ENCODE measurements around the gene KIF13A.
"Not testable (repeated sequence)": the region's sequence is repeated elsewhere in the genome, so short reads cannot be mapped to it uniquely, and the experiment has no call there.

KIF13A gene

DNA sequence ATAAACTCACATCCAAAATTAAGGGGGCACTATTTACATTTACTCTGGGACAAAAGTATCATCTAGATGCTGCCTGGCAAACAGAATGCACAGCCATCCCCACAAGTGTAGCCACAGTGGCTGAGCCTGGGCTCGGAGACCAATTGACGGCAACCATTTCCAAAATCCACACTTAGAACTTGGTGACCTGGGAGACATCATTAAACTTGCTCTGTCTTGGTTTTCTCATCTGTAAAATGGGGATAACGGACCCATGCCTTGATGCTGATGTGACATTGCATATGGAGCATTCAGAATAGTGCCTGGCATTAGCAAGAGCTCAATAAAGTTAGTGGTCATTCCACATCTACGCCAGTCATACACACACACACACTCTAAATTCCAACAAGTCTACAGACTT, 140.7 kb downstream of the KIF13A start:
- DNase-seq (ENCODE audit: low read depth) = no peak

DNA sequence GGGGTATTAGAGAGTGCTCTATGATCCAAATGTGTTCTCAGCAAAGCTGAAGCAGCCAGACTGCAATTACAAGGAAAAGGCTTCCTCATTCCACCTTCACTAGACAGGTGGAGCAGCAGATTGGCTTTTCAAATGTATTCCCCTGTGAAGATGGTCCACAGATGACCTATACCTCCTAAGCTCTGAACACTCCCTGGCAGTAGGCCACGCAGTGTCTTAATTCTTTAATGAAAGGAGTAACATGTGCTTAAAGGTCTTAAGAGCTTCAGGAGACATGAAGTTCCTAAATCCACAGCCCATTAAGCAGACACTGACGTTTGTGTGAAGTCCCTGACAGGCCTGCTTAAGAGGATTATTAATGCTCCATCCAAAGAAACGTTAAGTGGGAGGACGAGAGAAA, 141.8 kb downstream of the KIF13A start:
- DNase-seq (ENCODE audit: low read depth) = no peak

GRCh38 chr6:17844967-17845366, 142.5 kb downstream of the KIF13A start:
- not testable (repeated sequence) for DNase-seq (ENCODE audit: low read depth)

- no peak for DNase-seq (ENCODE audit: low read depth)
These were observed 144.3 kb downstream of the KIF13A start for GRCh38 chr6:17842934-17843821.

GRCh38 chr6:17842014-17842776, 145.2 kb downstream of the KIF13A start:
- DNase-seq (ENCODE audit: low read depth) = no peak

DNA sequence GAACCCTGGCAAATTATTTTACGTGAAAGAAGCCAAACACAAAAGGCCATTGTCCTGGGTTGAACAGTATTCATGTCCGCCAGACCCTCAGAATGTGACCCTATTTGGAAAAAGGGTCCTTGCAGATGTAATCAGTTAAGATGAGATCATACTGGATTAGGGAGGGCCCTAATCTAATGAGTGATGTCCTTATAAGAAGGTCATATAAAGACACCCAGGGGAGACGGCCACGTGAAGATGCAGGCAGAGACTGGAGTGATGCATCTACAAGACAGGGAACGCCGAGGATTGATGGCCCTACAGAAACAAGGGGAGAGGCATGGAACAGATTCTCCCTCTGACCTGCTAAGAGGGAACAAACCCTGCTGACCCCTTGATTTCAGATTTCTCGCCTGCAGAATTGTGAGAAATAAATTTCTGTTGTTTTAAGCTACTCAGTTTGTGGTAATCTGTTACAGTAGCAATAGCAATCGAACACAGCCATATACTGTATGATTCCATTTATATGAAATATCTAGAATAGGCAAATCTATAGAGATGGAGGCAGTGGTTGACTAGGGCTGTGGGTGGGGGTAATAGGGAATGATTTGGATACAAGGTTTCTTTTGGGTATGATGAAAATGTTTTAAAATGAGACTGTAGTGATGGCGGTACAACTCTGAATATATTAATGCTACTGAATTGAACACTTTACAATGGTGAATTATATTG, 147.8 kb downstream of the KIF13A start:
- no peak for DNase-seq (ENCODE audit: low read depth)

DNA sequence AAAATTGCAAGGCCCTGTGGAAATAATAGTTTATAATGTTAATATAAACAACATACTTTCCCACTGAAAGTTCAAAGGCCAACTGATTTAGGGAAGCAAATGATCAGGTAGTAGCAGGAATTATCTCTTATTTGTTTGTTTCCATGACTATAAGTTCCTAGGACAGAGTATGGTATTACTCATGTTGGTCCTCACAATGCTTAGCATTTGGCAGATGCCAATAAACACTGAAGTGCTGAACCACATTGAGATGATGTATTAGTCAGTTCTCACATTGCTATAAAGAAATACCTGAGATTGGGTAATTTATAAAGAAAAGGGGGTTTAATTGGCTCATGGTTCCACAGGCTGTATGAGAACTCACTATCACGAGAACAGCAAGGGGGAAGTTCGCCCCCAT, 151.1 kb downstream of the KIF13A start:
- DNase-seq (ENCODE audit: low read depth) = no peak

DNA sequence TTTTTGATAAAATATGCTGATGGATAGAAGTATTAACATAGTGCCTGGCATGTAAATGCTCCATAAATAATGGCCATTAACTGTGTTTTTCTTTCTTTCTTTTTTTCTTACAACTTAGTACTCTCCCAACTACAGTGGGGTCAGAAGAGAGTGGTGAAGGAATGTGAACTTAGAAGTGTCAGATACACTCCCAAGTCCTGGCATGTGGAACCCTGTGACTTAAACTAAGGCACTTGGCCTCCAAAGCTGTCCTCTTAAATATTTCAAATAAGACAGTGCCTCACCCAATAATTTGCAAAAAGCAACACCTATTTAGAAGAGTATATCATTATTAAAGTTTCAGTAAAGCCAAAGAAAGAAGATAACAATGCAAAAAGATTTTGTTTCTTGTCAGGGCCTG, 151.7 kb downstream of the KIF13A start:
- no peak for DNase-seq (ENCODE audit: low read depth)

DNA sequence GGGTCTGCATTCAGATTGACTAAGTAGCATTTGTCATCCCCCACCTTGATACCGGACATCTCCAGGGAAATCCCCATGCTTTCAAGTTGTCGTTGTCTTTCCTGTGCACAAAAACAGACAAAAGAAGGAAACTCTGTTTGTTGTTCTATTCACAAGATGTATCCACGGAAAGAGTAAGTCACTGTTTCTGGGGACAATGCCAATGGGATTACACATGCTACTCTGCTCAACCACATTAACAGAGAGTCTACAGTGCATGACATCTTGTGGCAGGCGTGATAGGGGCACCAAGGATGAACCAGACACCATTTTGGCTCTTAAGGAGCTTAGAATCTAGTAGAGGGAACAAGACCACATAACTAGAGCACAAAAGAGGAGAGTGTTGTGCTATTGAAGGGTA, 156.3 kb downstream of the KIF13A start:
- no peak for DNase-seq (ENCODE audit: low read depth)

- DNase-seq (ENCODE audit: low read depth) = no peak
These were observed 157.5 kb downstream of the KIF13A start for GRCh38 chr6:17829905-17830304.

DNA sequence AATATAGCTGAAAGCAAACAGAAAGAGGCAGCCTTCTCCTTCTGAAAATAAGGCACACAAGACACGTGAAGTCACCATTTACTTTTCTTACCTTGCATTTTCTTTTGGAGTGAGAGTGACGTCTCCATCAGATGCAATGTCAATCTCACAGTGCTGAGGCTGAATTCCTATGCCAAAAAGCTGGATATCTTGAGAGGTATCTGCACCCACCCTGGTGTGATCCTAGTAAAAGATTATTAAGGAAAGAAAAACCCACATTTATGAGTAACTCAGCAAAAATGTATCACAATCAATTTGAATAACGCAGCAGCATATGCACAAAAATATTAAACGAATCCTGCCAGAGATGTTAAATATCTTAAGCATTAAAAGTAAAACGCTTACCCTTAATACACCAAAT, 159.3 kb downstream of the KIF13A start:
- no peak for DNase-seq (ENCODE audit: low read depth)

GRCh38 chr6:17826301-17826700, 161.1 kb downstream of the KIF13A start:
- DNase-seq (ENCODE audit: low read depth) = no peak

GRCh38 chr6:17820055-17820454, 167.4 kb downstream of the KIF13A start:
- DNase-seq (ENCODE audit: low read depth) = no peak

DNA sequence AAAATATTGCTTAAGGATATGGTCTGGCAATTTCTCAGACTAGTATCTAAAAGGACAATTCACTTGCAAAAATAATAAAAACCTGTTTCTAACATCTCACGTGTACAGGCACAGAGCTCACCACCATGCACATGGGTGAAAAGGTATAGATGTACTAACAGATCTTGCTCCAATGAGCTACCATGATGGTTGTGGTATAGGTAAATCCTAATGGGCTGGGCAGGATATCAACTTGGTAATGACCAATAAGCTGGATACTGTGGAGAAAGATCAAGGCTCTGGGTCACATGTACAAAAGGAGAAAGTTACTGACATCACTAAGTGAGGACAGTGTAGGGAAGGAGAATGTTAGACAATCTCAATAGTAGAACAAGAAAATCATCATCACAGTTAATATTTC, 169.7 kb downstream of the KIF13A start:
- no peak for DNase-seq (ENCODE audit: low read depth)

DNA sequence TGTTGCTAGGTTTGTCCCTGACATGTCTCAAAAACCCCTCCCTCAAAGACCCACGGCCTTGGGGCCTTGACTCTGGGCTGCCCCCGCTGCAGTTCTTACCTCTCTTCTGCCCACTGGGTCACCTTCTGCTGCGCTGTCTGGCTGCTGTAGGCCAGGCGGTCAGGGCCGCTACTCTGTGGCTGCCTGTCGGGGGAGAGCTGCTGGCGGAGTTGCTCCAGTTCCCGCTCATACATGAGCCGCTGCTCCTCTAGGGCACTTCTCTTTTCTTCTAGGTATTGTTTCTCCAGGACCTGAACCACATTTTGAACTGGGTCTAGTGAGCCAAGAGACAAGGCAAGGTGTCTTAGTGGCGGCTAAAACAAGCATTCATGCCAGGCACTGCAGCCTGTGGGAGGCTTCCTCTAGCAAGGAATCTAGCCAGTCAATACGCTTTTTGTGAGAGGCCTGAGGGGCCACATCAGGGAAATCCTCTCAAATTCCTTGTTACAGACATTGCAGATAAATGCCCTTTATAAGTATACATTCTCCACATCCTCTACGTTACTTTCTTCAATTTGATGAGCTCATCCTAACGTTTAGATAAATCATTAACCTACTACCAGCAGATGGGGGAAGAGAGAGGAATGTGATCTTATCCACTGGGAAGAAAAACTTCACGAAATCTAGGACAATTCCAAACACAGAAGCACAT, 170.4 kb downstream of the KIF13A start:
- DNase-seq (ENCODE audit: low read depth) = no peak

DNA sequence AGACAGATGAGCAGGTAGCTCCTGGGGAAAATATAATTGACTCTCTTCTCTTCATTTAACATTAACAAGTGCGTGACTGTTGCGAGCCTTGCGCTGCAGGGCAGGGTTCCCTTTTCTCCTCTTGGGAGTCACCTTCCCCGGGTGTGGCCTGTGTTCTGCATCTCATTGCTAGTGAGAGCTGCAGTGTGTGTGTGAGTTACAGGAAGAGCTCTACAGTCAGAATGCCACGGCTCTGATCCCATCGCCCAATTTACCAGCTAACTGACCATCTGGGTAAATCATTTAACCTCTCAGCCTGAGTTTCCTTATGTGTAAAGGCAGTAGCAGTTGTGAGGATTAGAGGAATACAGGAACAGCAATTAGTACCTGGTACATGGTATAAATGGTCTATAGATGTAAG, 173.9 kb downstream of the KIF13A start:
- no peak for DNase-seq (ENCODE audit: low read depth)

- no peak for DNase-seq (ENCODE audit: low read depth)
These were observed 175.1 kb downstream of the KIF13A start for GRCh38 chr6:17812311-17812710.

- DNase-seq (ENCODE audit: low read depth) = no peak
These were observed 178.8 kb downstream of the KIF13A start for GRCh38 chr6:17808609-17809008.

- DNase-seq (ENCODE audit: low read depth) = not testable (repeated sequence)
These were observed 180.0 kb downstream of the KIF13A start for GRCh38 chr6:17807431-17807830.

DNA sequence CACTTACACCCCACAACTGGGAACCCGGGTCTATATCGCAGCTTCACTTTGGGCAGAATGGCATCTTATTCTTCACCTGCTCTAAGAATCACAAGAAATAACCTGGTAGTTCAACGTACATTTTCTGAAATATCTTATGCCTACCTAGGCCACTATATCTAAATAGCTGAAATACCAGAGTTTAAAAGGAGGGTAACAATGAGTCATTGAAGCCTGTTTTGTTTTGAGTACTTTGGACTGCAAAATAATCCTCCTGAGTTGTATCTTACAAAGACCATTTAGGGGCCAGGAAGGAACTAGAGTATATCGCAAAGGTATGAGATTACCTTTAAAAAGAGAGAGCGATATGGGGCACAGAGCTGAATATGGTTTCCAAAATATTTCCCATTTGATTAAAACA, 184.0 kb downstream of the KIF13A start:
- DNase-seq (ENCODE audit: low read depth) = no peak

DNA sequence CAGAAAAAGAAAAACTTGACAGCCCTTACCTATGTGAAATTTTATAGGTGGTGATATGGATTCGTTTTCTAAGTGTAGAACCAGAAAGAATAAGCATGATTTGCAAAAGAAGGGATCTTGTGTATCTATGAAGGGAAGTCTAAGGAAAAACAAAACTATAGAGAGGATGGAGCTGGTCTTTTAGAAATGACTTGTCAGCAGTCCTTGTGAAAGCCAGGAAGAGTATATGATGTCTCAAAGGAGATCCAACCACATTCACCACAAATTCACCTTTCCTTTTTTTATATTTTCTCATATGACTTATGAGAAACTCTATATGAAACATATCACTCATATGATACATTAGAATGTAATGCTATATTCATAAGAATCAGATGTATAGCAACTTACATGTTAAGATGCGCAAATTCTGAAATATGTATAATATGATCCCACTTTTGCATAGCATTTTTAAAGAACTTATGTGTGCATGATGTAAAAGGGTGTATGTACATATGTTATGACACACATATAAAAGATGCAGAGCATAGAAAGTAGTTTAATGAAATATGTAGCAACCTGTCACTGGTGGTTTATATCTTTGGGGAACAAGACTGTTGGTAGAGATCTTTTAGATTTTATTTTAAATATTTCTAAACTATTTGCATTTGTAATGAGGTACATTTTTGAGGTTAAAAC, 188.8 kb downstream of the KIF13A start:
- DNase-seq (ENCODE audit: low read depth) = no peak

DNA sequence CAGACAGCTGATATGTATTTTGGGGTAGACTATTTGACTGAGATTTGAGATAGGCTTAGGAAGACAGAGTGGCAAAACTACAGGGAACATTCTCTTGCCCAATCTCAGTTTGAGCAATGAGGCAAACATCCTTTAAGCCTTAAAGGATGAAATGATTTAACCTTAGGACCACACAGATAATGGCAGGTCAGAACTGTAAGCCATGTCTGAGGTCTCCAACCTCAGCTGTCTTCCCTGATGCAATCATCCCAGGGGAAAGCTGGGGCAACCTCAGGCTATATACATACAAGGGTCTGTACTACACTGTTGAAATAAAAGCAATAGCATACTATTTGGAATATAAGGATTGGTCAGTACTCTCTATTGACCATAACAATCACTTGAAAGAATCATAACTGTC, 196.9 kb downstream of the KIF13A start:
- no peak for DNase-seq (ENCODE audit: low read depth)
